Peyer's patch (tissue), 4 donors: ENCODE data around the gene GIGYF2. TPM values are rescaled to one million over a fixed set of nuclear protein-coding genes. Genes with fewer than 3 reads are reported as not detected.

Experiments used
- DNase-seq, 3 donors: peaks; one replicate each; pipeline ENCODE4 v3.0.0-alpha.2; 2017 to 2019
- H3K27ac ChIP-seq, 4 donors: fragments of 200-600 bp; sonication (generic); one replicate each; pipeline ENCODE4 v1.5.1; 2016 to 2019
- H3K27me3 ChIP-seq, 2 donors: fragments of 200-600 bp; sonication (generic); one replicate each; pipeline ENCODE4 v1.5.1; 2019
- H3K36me3 ChIP-seq, 3 donors: fragments of 200-600 bp; sonication (generic); one replicate each; pipeline ENCODE4 v1.5.1; 2016 to 2019
- H3K4me1 ChIP-seq, 4 donors: fragments of 200-600 bp; sonication (generic); one replicate each; pipeline ENCODE4 v1.5.1; 2016 to 2019
- H3K4me3 ChIP-seq, 4 donors: fragments of 200-600 bp; sonication (generic); 1 replicate in 3 of 4; 2 replicates in 1 of 4; pipeline ENCODE4 v1.5.1; 2016 to 2019; ENCODE audit warnings: mild to moderate bottlenecking in 1 of 4
- H3K9me3 ChIP-seq, 4 donors: fragments of 200-600 bp; sonication (generic); one replicate each; pipeline ENCODE4 v1.5.1; 2016 to 2019; ENCODE audit warnings: mild to moderate bottlenecking in 1 of 4
- CTCF ChIP-seq, 6 experiments: fragments of 450-650 bp in 4 of 6; fragments of 200-600 bp in 2 of 6; sonication (generic) in 1 of 6; IDR thresholded peaks; one replicate each; pipeline ENCODE4 v1.5.1; 2017 to 2019; ENCODE audit warnings: antibody characterized with exemption in 6 of 6, mild to moderate bottlenecking in 3 of 6, moderate library complexity in 1 of 6
- POLR2A ChIP-seq, 2 donors: fragments of 450-650 bp; IDR thresholded peaks; one replicate each; pipeline ENCODE4 v1.5.1; 2017; ENCODE audit warnings: antibody characterized with exemption in 2 of 2, mild to moderate bottlenecking in 2 of 2, moderate library complexity in 2 of 2
- total RNA-seq, 4 donors: library from RNA; depleted of rRNA; stranded (reverse); fragments of >200 nt; gene quantifications; one replicate each; pipeline ENCODE4 v1.1.0, GENCODE V29; 2016

GIGYF2 gene
- total RNA-seq, 4 donors from 2014 or later = 82.5 to 126 (median 90.1) TPM

- H3K36me3 ChIP-seq = peaks cover 0 to 66% (median 0%) of the 10 kb centered on the region in 3 donors
- no peak overlapping the region for H3K27ac ChIP-seq
These were observed 157.0 kb downstream of the GIGYF2 start for GRCh38 chr2:232854082-232854481.

GRCh38 chr2:232857158-232857563, 160.0 kb downstream of the GIGYF2 start:
- Histone ChIP-seq H3K9me3 (no peaks in the 10 kb centered on the region), H3K4me1 (peaks cover 0 to 15% (median 0%) of the 10 kb centered on the region in 4 donors), H3K27me3 (no peaks in the 10 kb centered on the region), H3K27ac (peak overlapping the region in 2 of 4 donors; percentile 8 to 56), H3K36me3 (peaks cover 0 to 38% (median 0%) of the 10 kb centered on the region in 3 donors), H3K4me3 (no peak overlapping the region)
- DNase-seq = no peak
- TF ChIP-seq POLR2A (IDR thresholded peaks at IDR 0.05) (no peak), CTCF (IDR thresholded peaks at IDR 0.05) (no peak)

More at GRCh38 chr2:232854082-232854481, 157.0 kb downstream of the GIGYF2 start:
- Histone ChIP-seq H3K27me3 (no peaks in the 10 kb centered on the region), H3K4me3 (no peak overlapping the region), H3K9me3 (no peaks in the 10 kb centered on the region), H3K4me1 (peaks cover 0 to 15% (median 0%) of the 10 kb centered on the region in 4 donors)
- TF ChIP-seq POLR2A (IDR thresholded peaks at IDR 0.05) = no peak
- TF ChIP-seq CTCF (IDR thresholded peaks at IDR 0.05) = no peak
- no peak for DNase-seq

- Histone ChIP-seq H3K36me3 (peaks cover 0 to 33% (median 0%) of the 10 kb centered on the region in 3 donors), H3K27me3 (no peaks in the 10 kb centered on the region), H3K9me3 (no peaks in the 10 kb centered on the region), H3K4me3 (no peak overlapping the region), H3K27ac (no peak overlapping the region), H3K4me1 (peaks cover 0 to 4% (median 0%) of the 10 kb centered on the region in 4 donors)
- DNase-seq = no peak
- TF ChIP-seq CTCF (IDR thresholded peaks at IDR 0.05) (no peak), POLR2A (IDR thresholded peaks at IDR 0.05) (no peak)
These were observed 162.3 kb downstream of the GIGYF2 start for GRCh38 chr2:232859385-232859916.

GRCh38 chr2:232860593-232861241, 163.6 kb downstream of the GIGYF2 start:
- no peaks in the 10 kb centered on the region for H3K9me3 ChIP-seq
- TF ChIP-seq POLR2A (IDR thresholded peaks at IDR 0.05) (no peak), CTCF (IDR thresholded peaks at IDR 0.05) (no peak)
- H3K36me3 ChIP-seq = peaks cover 0 to 31% (median 0%) of the 10 kb centered on the region in 3 donors
- no peaks in the 10 kb centered on the region for H3K27me3 ChIP-seq
- peaks cover 0 to 4% (median 0%) of the 10 kb centered on the region in 4 donors for H3K4me1 ChIP-seq
- peak overlapping the region in 2 of 4 donors; percentile 19 to 78 for H3K27ac ChIP-seq
- no peak for DNase-seq
- H3K4me3 ChIP-seq = no peak overlapping the region

- Histone ChIP-seq H3K27ac (peak overlapping the region in 1 of 4 donors; percentile 78), H3K27me3 (no peaks in the 10 kb centered on the region), H3K4me3 (no peak overlapping the region), H3K4me1 (peaks cover 0 to 4% (median 0%) of the 10 kb centered on the region in 4 donors), H3K9me3 (no peaks in the 10 kb centered on the region), H3K36me3 (peaks cover 0 to 25% (median 0%) of the 10 kb centered on the region in 3 donors)
- no peak for DNase-seq
- no peak for TF ChIP-seq CTCF (IDR thresholded peaks at IDR 0.05)
- no peak for TF ChIP-seq POLR2A (IDR thresholded peaks at IDR 0.05)
These were observed 164.2 kb downstream of the GIGYF2 start for GRCh38 chr2:232861353-232861752.
